GM12801 (cell line): ENCODE results near the gene SLC37A3.

Experiments used
- CTCF ChIP-seq: IDR thresholded peaks from one replicate; pipeline ENCODE4 v1.5.1; 2011; ENCODE audit warnings: control low read depth; ENCODE audit not compliant: insufficient read length; ENCODE audit errors: extremely low read depth

The SLC37A3 gene

GRCh38 chr7:140315498-140316164 lies 82.7 kb downstream of the SLC37A3 start:
- TF ChIP-seq CTCF: no peak

GRCh38 chr7:140314573-140315480 lies 83.5 kb downstream of the SLC37A3 start:
- TF ChIP-seq CTCF: no peak

- no peak for TF ChIP-seq CTCF
Observed at GRCh38 chr7:140312141-140312846, 86.0 kb downstream of the SLC37A3 start.

- no peak for TF ChIP-seq CTCF
Observed at GRCh38 chr7:140310337-140311002, 87.9 kb downstream of the SLC37A3 start.

GRCh38 chr7:140308060-140308459 lies 90.3 kb downstream of the SLC37A3 start:
- TF ChIP-seq CTCF: no peak

- no peak for TF ChIP-seq CTCF
Observed at GRCh38 chr7:140304191-140304799, 94.0 kb downstream of the SLC37A3 start.
